Right renal pelvis (tissue), 4 donors: ENCODE data around the gene AUH. TPM values are rescaled to one million over a fixed set of nuclear protein-coding genes. Genes with fewer than 3 reads are reported as not detected.
"Not testable (repeated sequence)": the region's sequence is repeated elsewhere in the genome, so short reads cannot be mapped to it uniquely, and the experiment has no call there.

ENCODE experiments used
- DNase-seq, 4 donors: peaks; one replicate each; pipeline ENCODE4 v3.0.0-alpha.2; 2013; ENCODE audit warnings: low read depth in 4 of 4, low spot score in 3 of 4, missing footprints in 1 of 4
- polyA plus RNA-seq, 4 donors: library from polyadenylated mRNA; unstranded; fragments of 120-200 nt; gene quantifications; one replicate each; pipeline ENCODE4 v1.2.1, GENCODE V29; 2013; ENCODE audit not compliant: insufficient read length in 4 of 4

Gene AUH
- polyA plus RNA-seq, 4 donors = 44.1 to 53.7 (median 50.1) TPM

DNA sequence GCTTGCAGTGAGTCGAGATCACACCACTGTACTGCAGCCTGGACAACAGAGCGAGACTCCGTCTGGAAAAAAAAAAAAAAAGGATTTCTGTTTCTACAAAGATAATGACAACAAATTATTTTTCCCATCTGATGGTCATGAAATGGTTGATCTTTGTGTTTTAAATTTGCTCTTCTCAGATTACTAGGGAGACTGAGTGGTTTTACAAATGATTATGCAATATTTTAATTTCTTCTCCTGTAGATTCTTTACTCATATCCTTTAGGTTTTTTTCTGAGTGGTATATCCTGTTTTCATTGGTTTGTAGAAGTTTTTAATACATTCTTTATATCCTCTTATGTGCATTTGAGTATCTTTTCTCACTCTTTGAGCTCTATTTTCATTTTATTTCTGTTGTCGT lies 20.6 kb upstream of the AUH start:
- no peak for DNase-seq

- no peak for DNase-seq
These were observed 17.7 kb upstream of the AUH start for GRCh38 chr9:91379426-91379825.

GRCh38 chr9:91378695-91379127 lies 17.0 kb upstream of the AUH start:
- no peak for DNase-seq

DNA sequence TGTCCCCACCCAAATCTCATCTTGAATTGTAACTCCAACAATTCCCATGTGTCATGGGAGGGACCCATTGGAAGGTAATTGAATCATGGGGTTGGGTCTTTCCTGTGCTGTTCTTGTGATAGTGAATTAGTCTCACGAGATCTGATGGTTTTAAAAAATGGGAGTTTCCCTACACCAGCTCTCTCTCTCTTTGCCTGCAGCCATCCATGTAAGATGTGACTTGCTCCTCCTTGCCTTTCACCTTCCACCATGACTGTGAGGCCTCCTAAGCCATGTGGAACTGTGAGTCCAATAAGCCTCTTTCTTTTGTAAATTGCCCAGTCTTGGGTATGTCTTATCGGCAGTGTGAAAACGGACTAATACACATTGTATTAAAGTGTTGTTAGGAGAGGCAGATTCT lies 16.3 kb upstream of the AUH start:
- DNase-seq = not testable (repeated sequence)

- no peak for DNase-seq
These were observed 14.5 kb upstream of the AUH start for GRCh38 chr9:91376239-91376638.

GRCh38 chr9:91374939-91375338 lies 13.2 kb upstream of the AUH start:
- no peak for DNase-seq

DNA sequence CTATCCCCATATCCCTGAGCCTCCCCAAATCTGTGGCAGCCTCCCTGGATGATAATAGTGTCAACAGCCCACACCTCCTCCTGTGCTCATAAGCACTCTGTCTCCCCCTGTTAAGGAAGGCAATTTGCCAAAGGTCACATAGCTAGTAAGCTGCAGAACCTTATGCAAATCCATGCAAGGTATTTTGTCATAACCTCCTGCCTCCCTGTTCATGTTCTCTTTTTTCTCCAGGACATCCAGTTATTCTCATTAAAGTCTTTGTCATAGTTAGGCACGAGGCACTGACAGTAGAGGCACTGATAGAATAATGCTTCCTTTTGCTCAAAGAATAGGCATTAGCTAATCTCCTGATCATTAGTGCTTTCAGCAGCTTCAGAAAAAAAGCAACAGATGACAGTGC lies 10.2 kb upstream of the AUH start:
- DNase-seq = no peak

- not testable (repeated sequence) for DNase-seq
These were observed 8.3 kb upstream of the AUH start for GRCh38 chr9:91370006-91370405.

- DNase-seq = no peak
These were observed 3.0 kb upstream of the AUH start for GRCh38 chr9:91364702-91365101.

GRCh38 chr9:91364005-91364404 lies 2.3 kb upstream of the AUH start:
- no peak for DNase-seq

- peak in 1 of 4 donors; percentile 6 for DNase-seq
These were observed 413 bp upstream of the AUH start for GRCh38 chr9:91362051-91362611.

GRCh38 chr9:91360551-91361290 lies 997 bp downstream of the AUH start:
- peak in 3 of 4 donors; percentile 3 to 21 (median 20) for DNase-seq

GRCh38 chr9:91359734-91360470 lies 1.8 kb downstream of the AUH start:
- DNase-seq = no peak

DNA sequence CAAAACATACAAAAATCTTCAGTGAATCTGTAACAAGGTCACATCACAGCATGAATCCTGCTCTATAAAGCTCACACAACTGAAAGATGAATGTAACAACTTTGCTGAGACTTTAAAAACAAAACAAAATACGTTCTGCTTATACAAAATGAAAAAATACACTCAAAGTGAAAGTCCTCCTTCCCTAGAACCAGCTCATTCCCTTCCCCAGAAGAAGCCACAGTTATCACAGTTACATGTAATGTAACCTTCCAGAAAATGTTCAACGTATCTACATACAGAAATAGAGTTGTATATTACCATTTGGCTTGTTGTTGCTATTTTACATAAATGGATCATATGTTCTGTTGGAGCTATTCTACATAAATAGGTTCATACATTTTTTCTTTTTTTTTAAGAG lies 2.6 kb downstream of the AUH start:
- no peak for DNase-seq

GRCh38 chr9:91354881-91355280 lies 6.8 kb downstream of the AUH start:
- peak in 1 of 4 donors; percentile 14 for DNase-seq

DNA sequence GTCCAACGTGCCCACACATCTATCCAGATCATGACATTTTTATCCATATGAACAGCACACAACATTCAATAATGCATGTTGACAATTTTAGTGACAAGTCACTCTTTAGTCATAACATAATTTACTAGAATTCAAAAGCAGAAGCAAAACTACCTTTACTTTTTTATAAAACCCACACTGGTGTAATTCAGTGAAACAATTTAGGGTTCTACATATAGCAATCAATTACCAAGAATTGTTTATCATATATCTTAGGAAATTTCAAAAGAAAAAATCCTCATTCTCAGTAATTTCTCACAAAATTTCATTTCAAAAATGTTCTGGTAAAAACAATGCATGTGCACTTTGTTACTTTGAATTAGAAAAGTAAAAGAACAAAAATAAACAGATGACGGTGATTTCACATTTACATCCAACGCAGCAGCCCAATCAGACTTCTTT lies 12.6 kb downstream of the AUH start:
- DNase-seq = no peak

DNA sequence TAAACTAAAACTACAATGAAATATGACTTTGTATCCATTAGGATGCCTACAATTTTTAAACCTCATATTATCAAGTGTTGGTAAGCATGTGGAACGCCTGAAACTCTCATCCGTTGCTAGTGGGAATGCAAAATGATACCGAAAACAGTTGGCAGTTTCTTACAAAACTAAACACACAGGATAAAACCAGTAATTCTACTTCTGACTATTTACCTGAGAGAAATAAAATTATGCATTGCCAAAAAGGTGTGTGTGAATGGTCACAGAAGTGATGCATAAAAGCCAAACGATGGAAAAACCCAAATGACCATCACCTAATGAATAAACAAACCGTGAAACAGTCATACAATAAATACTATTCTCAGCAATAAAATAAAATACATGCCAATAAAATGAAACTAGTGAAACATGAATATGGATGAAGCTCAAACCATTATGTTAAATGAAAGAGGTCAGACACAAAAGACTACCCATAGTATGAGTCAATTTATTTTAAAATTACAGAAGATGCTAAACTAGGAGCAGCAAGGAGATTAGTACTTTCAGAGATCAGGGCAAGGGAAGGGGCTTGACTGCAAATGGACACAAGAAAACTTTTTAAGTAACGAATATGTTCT lies 13.4 kb downstream of the AUH start:
- no peak for DNase-seq

- no peak for DNase-seq
These were observed 14.3 kb downstream of the AUH start for GRCh38 chr9:91347377-91347776.

- no peak for DNase-seq
These were observed 15.1 kb downstream of the AUH start for GRCh38 chr9:91346644-91347043.

GRCh38 chr9:91345978-91346377 lies 15.7 kb downstream of the AUH start:
- DNase-seq = no peak

- no peak for DNase-seq
These were observed 19.1 kb downstream of the AUH start for GRCh38 chr9:91342575-91342974.
